ENCODE results near the gene TBC1D17.

DNA sequence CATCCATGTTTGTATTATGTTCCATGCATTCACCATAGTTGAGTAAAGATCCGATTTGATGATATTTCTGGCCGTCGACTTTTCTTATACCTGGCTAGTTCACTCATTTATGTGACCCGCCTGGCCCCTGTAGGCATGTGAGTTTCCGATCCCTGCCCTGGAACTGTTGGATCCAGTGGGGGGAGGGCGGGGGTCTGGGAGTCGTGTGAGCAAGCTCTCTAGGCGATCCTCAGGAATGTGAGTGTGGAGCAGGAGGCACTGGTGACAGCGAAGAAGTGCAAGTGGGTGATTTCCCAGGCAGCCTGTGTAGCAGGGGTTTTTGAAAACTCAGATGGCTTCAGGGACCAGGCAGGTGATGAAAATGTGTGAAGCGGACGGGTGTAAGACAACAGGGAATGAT is 37.2 kb upstream of the TBC1D17 start:
- no peak for TF ChIP-seq EZH2phosphoT487 (IDR thresholded peaks at IDR 0.05; ENCODE audit: borderline replicate concordance, low read length)
- TF ChIP-seq, protein P1, sequence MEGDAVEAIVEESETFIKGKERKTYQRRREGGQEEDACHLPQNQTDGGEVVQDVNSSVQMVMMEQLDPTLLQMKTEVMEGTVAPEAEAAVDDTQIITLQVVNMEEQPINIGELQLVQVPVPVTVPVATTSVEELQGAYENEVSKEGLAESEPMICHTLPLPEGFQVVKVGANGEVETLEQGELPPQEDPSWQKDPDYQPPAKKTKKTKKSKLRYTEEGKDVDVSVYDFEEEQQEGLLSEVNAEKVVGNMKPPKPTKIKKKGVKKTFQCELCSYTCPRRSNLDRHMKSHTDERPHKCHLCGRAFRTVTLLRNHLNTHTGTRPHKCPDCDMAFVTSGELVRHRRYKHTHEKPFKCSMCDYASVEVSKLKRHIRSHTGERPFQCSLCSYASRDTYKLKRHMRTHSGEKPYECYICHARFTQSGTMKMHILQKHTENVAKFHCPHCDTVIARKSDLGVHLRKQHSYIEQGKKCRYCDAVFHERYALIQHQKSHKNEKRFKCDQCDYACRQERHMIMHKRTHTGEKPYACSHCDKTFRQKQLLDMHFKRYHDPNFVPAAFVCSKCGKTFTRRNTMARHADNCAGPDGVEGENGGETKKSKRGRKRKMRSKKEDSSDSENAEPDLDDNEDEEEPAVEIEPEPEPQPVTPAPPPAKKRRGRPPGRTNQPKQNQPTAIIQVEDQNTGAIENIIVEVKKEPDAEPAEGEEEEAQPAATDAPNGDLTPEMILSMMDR (IDR thresholded peaks at IDR 0.05; ENCODE audit: low read depth, low read length, poor library complexity, severe bottlenecking): no peak
